ENCODE results near the gene TMEM179. TPM values are rescaled to one million over a fixed set of nuclear protein-coding genes. Genes with fewer than 3 reads are reported as not detected.
A peak's percentile ranks its signal among the peaks of the same experiment; 100 is the strongest.
"Not testable (repeated sequence)": the region's sequence is repeated elsewhere in the genome, so short reads cannot be mapped to it uniquely, and the experiment has no call there.

The TMEM179 gene
- total RNA-seq, 4 donors from 2014 or later: 1.1 to 10.5 (median 1.4) TPM; not detected in 1

DNA sequence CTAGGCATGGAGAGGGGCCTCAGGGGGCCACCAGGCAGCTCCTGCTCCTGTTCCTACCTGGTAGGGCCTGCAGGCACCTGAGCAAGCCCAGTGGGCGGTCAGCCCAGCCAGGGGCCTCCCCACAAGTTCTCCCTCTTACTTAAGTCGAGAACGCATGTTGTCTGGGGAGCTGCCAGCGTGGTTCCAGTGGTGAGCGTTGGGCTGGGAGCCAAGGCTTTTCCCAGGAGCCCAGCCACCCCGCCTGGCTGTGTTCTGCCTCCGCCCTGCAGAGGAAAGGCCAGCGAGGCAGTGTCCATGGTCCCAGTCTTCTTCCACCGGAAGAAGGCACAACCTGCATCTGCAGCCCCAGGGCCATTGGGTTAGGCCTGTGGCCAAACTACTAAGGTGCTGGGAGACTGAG is 23.6 kb downstream of the TMEM179 start:
- no peak overlapping the region for H3K4me3 ChIP-seq
- peaks cover 2% of the 10 kb centered on the region for H3K27me3 ChIP-seq
- in situ Hi-C loops (cut with MboI; ENCODE audit: low pct_ligation_motif_present in 1 of 4, low pct_unique_long_range_greater_than_20kb in 1 of 4, low sequenced_read_pairs in 3 of 4): no loop called here
- no peak overlapping the region for H3K27ac ChIP-seq
- H3K36me3 ChIP-seq: no peaks in the 10 kb centered on the region
- H3K9me3 ChIP-seq: no peaks in the 10 kb centered on the region
- intact Hi-C loops (cut with DNase I; ENCODE audit: low total_unique reads): no loop called here
- H3K4me1 ChIP-seq: peaks cover 0 to 51% (median 31%) of the 10 kb centered on the region in 4 donors
- 37% methylated on average over 7 of the region's 9 CpGs; no CpG with 5 or more reads in 1 of the 2 donors for WGBS, 2 donors (ENCODE audit: low coverage in 1 of 2)
- TF ChIP-seq, protein P1, sequence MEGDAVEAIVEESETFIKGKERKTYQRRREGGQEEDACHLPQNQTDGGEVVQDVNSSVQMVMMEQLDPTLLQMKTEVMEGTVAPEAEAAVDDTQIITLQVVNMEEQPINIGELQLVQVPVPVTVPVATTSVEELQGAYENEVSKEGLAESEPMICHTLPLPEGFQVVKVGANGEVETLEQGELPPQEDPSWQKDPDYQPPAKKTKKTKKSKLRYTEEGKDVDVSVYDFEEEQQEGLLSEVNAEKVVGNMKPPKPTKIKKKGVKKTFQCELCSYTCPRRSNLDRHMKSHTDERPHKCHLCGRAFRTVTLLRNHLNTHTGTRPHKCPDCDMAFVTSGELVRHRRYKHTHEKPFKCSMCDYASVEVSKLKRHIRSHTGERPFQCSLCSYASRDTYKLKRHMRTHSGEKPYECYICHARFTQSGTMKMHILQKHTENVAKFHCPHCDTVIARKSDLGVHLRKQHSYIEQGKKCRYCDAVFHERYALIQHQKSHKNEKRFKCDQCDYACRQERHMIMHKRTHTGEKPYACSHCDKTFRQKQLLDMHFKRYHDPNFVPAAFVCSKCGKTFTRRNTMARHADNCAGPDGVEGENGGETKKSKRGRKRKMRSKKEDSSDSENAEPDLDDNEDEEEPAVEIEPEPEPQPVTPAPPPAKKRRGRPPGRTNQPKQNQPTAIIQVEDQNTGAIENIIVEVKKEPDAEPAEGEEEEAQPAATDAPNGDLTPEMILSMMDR (IDR thresholded peaks at IDR 0.05): no peak
- TF ChIP-seq POLR2A (IDR thresholded peaks at IDR 0.05) (no peak), EP300 (IDR thresholded peaks at IDR 0.05; ENCODE audit: low read depth) (no peak)
- peak; percentile 56 for DNase-seq

DNA sequence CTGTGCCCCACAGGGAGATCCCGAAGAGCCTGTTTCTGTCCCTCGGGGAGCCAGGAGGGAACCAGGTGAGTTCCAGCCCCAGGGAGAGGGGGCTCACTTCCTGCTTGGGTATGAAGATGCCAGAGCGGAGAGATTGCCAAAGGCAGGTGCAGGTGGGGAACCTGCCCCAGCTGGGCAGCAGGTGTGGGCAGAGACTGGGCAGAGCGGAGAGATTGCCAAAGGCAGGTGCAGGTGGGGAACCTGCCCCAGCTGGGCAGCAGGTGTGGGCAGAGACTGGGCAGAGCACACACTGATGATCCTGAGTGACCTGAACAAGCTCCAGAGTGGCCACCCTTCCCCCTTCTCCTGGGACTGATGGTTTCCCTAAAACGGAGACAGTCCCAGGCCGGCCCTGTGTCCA is 24.6 kb downstream of the TMEM179 start:
- intact Hi-C loops (cut with DNase I; ENCODE audit: low total_unique reads); DNase-seq; H3K4me3 ChIP-seq; H3K9me3 ChIP-seq; H3K36me3 ChIP-seq; in situ Hi-C loops (cut with MboI; ENCODE audit: low pct_ligation_motif_present in 1 of 4, low pct_unique_long_range_greater_than_20kb in 1 of 4, low sequenced_read_pairs in 3 of 4); H3K27me3 ChIP-seq: not testable (repeated sequence)
- Histone ChIP-seq H3K27ac (peak overlapping the region in 2 of 4 donors; percentile 2 to 34), H3K4me1 (peaks cover 0 to 52% (median 33%) of the 10 kb centered on the region in 4 donors)
- 53 to 80% methylated on average over 1 to 6 of the region's 6 CpGs for WGBS, 2 donors (ENCODE audit: low coverage in 1 of 2)

DNA sequence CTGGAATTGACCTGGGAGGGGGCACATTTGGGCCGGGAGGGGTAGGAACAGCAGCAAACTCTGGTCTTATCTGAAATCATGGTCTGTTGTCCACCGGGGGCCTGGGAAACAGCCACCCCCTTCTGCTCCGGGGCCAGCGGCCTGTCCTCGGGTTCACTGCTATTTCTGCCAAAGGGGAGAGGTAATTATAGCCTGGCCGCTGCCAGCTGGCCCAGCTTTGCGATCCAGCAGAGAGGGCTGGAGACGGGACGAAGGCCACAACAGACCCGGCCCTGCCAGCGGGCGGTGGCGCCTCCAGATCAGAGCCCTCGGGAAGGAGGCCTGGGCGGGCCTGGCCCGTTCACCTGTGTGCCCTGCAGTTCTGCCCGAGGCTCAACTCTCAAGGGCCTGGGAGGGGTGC is 25.1 kb downstream of the TMEM179 start, which contains the start of gene C14orf180:
C14orf180 (plus strand) TSS at position 258 of the 400 bp plus-strand sequence. CDS start 6,667 bp downstream, outside the sequence.
- TF ChIP-seq EP300 (IDR thresholded peaks at IDR 0.05; ENCODE audit: low read depth) (no peak), POLR2AphosphoS5 (IDR thresholded peaks at IDR 0.05) (no peak), POLR2A (IDR thresholded peaks at IDR 0.05) (no peak)
- TF ChIP-seq, protein P1 (IDR thresholded peaks at IDR 0.05): no peak

DNA sequence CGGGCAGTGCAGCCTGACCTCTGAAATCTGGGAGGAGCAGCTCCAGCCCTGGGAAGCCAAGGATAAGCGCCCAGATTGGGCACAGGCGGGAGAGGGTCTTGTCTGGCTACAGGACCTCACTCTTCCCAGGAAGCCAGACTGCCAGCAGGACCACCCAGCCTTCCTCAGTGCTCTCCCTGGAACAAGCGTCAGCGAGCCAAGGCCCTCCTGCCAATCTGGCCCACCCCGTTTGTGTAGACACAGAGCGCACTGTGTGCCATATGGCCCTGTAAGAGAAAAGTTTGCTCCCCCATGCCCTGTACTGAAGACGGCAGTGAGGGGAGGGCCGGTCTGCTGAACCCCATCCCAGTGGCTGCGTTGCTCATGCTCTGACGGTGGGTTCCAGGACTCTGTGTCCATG is 26.3 kb downstream of the TMEM179 start:
- Histone ChIP-seq H3K4me1 (peaks cover 0 to 52% (median 33%) of the 10 kb centered on the region in 4 donors), H3K9me3 (no peaks in the 10 kb centered on the region), H3K36me3 (no peaks in the 10 kb centered on the region), H3K4me3 (no peak overlapping the region), H3K27me3 (peaks cover 2% of the 10 kb centered on the region), H3K27ac (no peak overlapping the region)
- WGBS, 2 donors (ENCODE audit: low coverage in 1 of 2): 79% methylated on average over 11 of the region's 11 CpGs; no CpG with 5 or more reads in 1 of the 2 donors
- in situ Hi-C loops (cut with MboI; ENCODE audit: low pct_ligation_motif_present in 1 of 4, low pct_unique_long_range_greater_than_20kb in 1 of 4, low sequenced_read_pairs in 3 of 4) (no loop called here), intact Hi-C loops (cut with DNase I; ENCODE audit: low total_unique reads) (no loop called here)
- TF ChIP-seq POLR2AphosphoS5 (IDR thresholded peaks at IDR 0.05) (no peak), EP300 (IDR thresholded peaks at IDR 0.05; ENCODE audit: low read depth) (no peak), POLR2A (IDR thresholded peaks at IDR 0.05) (no peak)
- TF ChIP-seq, protein P1 (IDR thresholded peaks at IDR 0.05): no peak
- DNase-seq: no peak

More for the DNA sequence above, 25.1 kb downstream of the TMEM179 start, which contains the start of gene C14orf180:
- Histone ChIP-seq H3K27ac (peak within 1 kb of the TSS in 3 of 4 donors; percentile 2 to 34 (median 24)), H3K4me3 (no peak within 1 kb of the TSS), H3K9me3 (no peaks in the 10 kb centered on the region), H3K36me3 (no peaks in the 10 kb centered on the region), H3K27me3 (peaks cover 2% of the 10 kb centered on the region), H3K4me1 (peaks cover 0 to 52% (median 33%) of the 10 kb centered on the region in 4 donors)
- 52% methylated on average over 15 of the region's 17 CpGs; no CpG with 5 or more reads in 1 of the 2 donors for WGBS, 2 donors (ENCODE audit: low coverage in 1 of 2)
- in situ Hi-C loops (cut with MboI; ENCODE audit: low pct_ligation_motif_present in 1 of 4, low pct_unique_long_range_greater_than_20kb in 1 of 4, low sequenced_read_pairs in 3 of 4) (no loop called here), intact Hi-C loops (cut with DNase I; ENCODE audit: low total_unique reads) (no loop called here)
- peak; percentile 57 for DNase-seq

DNA sequence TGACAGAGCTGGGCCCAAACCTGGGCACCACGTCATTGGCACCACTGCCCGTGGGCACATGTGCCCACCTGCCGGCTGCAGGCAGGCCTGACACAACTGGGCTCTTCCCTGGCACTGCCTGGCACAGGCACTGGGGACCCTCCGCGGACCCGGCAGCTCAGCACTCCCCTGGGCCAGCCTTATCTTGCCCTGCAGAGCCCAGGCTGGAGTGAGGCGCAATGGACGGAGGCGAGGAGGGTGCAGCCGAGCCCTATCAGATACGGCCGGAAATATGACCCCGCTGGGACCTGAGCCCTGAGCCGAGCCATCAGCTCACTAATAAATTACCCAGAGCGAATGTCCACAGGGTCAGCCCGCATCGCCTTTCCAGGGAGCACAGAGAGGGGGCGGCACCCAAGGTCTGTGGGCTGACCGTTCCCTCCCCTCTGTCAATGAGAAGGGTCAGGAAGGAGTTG is 26.7 kb downstream of the TMEM179 start:
- no peaks in the 10 kb centered on the region for H3K9me3 ChIP-seq
- H3K4me1 ChIP-seq: peaks cover 0 to 52% (median 33%) of the 10 kb centered on the region in 4 donors
- no peak overlapping the region for H3K27ac ChIP-seq
- WGBS, 2 donors (ENCODE audit: low coverage in 1 of 2): 57% methylated on average over 19 of the region's 19 CpGs; no CpG with 5 or more reads in 1 of the 2 donors
- intact Hi-C loops (cut with DNase I; ENCODE audit: low total_unique reads) (no loop called here), in situ Hi-C loops (cut with MboI; ENCODE audit: low pct_ligation_motif_present in 1 of 4, low pct_unique_long_range_greater_than_20kb in 1 of 4, low sequenced_read_pairs in 3 of 4) (no loop called here)
- TF ChIP-seq, protein P1 (IDR thresholded peaks at IDR 0.05): no peak
- TF ChIP-seq POLR2A (IDR thresholded peaks at IDR 0.05) (no peak), POLR2AphosphoS5 (IDR thresholded peaks at IDR 0.05) (no peak), EP300 (IDR thresholded peaks at IDR 0.05; ENCODE audit: low read depth) (no peak)
- H3K4me3 ChIP-seq: no peak overlapping the region
- no peak for DNase-seq
- no peaks in the 10 kb centered on the region for H3K36me3 ChIP-seq
- peaks cover 2% of the 10 kb centered on the region for H3K27me3 ChIP-seq
